Loucy (cell line): ENCODE results near the gene TTC23.

Experiments used
- H2AFZ ChIP-seq: fragments of 200-600 bp; sonication (generic); 2 replicates; pipeline ENCODE4 v1.6.0; 2016; ENCODE audit warnings: antibody characterized with exemption, mild to moderate bottlenecking, low read length, moderate library complexity
- H3F3A ChIP-seq: fragments of 200-600 bp; 2 replicates; pipeline ENCODE4 v1.6.0; 2016; ENCODE audit warnings: antibody characterized with exemption, low read depth, mild to moderate bottlenecking
- H3K27me3 ChIP-seq: fragments of 200-600 bp; sonication (generic); 2 replicates; pipeline ENCODE4 v1.6.1; 2014; ENCODE audit warnings: low read length, mild to moderate bottlenecking; ENCODE audit not compliant: insufficient read depth, poor library complexity, severe bottlenecking
- H3K36me3 ChIP-seq: fragments of 200-600 bp; sonication (generic); 2 replicates; pipeline ENCODE4 v1.6.1; 2016; ENCODE audit warnings: low read length; ENCODE audit not compliant: insufficient read depth
- H3K4me1 ChIP-seq: fragments of 200-600 bp; sonication (generic); 2 replicates; pipeline ENCODE4 v1.5.1; 2014; ENCODE audit warnings: low read length, mild to moderate bottlenecking; ENCODE audit not compliant: insufficient read depth, poor library complexity, severe bottlenecking
- H3K4me2 ChIP-seq: fragments of 200-600 bp; sonication (generic); 2 replicates; pipeline ENCODE4 v1.6.0; 2014; ENCODE audit warnings: antibody characterized with exemption, low read length, low read depth, mild to moderate bottlenecking; ENCODE audit not compliant: poor library complexity, severe bottlenecking
- H3K4me3 ChIP-seq: fragments of 200-600 bp; sonication (generic); 2 replicates; pipeline ENCODE4 v1.5.1; 2014; ENCODE audit warnings: low read length, mild to moderate bottlenecking, mixed read lengths; ENCODE audit not compliant: poor library complexity, severe bottlenecking
- H3K79me2 ChIP-seq: fragments of 200-600 bp; sonication (generic); 2 replicates; pipeline ENCODE4 v1.6.1; 2014; ENCODE audit warnings: low read length; ENCODE audit not compliant: insufficient read depth
- H3K9ac ChIP-seq: fragments of 200-600 bp; sonication (generic); 2 replicates; pipeline ENCODE4 v1.6.0; 2014; ENCODE audit warnings: mild to moderate bottlenecking, low read depth, low read length, moderate library complexity; ENCODE audit not compliant: poor library complexity, severe bottlenecking
- H3K9me2 ChIP-seq: fragments of 200-600 bp; sonication (generic); replicated peaks from 2 replicates; pipeline ENCODE4 v1.6.1; 2016; ENCODE audit warnings: low read depth, low read length, mixed read lengths
- H3K9me3 ChIP-seq: fragments of 200-600 bp; sonication (generic); 2 replicates; pipeline ENCODE4 v1.6.1; 2014; ENCODE audit warnings: mild to moderate bottlenecking, antibody characterized with exemption, low read length, low read depth; ENCODE audit not compliant: insufficient read depth
- H4K20me1 ChIP-seq: fragments of 200-600 bp; sonication (generic); 2 replicates; pipeline ENCODE4 v1.6.0; 2014; ENCODE audit warnings: antibody characterized with exemption, low read length, mild to moderate bottlenecking; ENCODE audit not compliant: insufficient read depth, poor library complexity, severe bottlenecking
- CTCF ChIP-seq: fragments of 200-600 bp; sonication (generic); conservative IDR thresholded peaks from 2 replicates; pipeline ENCODE4 v1.5.1; 2014; ENCODE audit warnings: mild to moderate bottlenecking, antibody characterized with exemption, low read length
- EZH2phosphoT487 ChIP-seq: fragments of 200-600 bp; IDR thresholded peaks from 2 replicates; pipeline ENCODE4 v1.6.1; 2018; ENCODE audit warnings: antibody characterized with exemption, mild to moderate bottlenecking, moderate library complexity, borderline replicate concordance

Gene TTC23

DNA sequence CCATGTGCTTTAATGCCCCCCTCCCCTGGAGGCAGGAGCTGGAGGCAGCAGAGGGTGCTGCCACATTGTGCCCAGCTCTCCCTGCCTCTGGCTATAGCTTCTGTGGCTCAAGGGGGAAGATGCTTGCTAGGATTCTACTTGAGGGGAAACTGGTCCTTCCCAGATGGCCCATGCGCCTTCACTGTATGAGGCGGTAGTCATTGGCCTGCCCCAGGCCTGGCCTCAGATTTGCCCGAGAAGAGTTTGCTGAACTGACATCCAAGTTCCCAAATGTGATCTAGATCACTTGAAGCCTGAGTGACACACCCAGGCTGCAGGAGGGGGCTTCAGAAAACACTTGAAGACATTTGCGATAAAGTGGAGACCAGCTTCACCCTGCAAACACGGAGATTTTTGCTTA is 140.4 kb downstream of the TTC23 start:
- Histone ChIP-seq H3K79me2 (no peaks in the 10 kb centered on the region), H3K4me2 (no peak overlapping the region), H3K4me3 (no peak overlapping the region), H3K9me3 (no peaks in the 10 kb centered on the region), H3K27me3 (no peaks in the 10 kb centered on the region), H3K9me2 (no peaks in the 10 kb centered on the region), H2AFZ (no peak overlapping the region), H3K4me1 (peaks cover 5% of the 10 kb centered on the region), H4K20me1 (no peaks in the 10 kb centered on the region), H3K9ac (no peak overlapping the region), H3F3A (no peaks in the 10 kb centered on the region), H3K36me3 (no peaks in the 10 kb centered on the region)
- TF ChIP-seq CTCF (no peak), EZH2phosphoT487 (no peak)

GRCh38 chr15:99106417-99107220 is 142.8 kb downstream of the TTC23 start:
- Histone ChIP-seq H4K20me1 (no peaks in the 10 kb centered on the region), H2AFZ (no peak overlapping the region), H3K4me3 (no peak overlapping the region), H3K9me2 (no peaks in the 10 kb centered on the region), H3K79me2 (no peaks in the 10 kb centered on the region), H3F3A (no peaks in the 10 kb centered on the region), H3K9me3 (no peaks in the 10 kb centered on the region), H3K9ac (no peak overlapping the region), H3K4me2 (no peak overlapping the region), H3K27me3 (no peaks in the 10 kb centered on the region), H3K36me3 (no peaks in the 10 kb centered on the region), H3K4me1 (peaks cover 5% of the 10 kb centered on the region)
- TF ChIP-seq CTCF, result no peak

DNA sequence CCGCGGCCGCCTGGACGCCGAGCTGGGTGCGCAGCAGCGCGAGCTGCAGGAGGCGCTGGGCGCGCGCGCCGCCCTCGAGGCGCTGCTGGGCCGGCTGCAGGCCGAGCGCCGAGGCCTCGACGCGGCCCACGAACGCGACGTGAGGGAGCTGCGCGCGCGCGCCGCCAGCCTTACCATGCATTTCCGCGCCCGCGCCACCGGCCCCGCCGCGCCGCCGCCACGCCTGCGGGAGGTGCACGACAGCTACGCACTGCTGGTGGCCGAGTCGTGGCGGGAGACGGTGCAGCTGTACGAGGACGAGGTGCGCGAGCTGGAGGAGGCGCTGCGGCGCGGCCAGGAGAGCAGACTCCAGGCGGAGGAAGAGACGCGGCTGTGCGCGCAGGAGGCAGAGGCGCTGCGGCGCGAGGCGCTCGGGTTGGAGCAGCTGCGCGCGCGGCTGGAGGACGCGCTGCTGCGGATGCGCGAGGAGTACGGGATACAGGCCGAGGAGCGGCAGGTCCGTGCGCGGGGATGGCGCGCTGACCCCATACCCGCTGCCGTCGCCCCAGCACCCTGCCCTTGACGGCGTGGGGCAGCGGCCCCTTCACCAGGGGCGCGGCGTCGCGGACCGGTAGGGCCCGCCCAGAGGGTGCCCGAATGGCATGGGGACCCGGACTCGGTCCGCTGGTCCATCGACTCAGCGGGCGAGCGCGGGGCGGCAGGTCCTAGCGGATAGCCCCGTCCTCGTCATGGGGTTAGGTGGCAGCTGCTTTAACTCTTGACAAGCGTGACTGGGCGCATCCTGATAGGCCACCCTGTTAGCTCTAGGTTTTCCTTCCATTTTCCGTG is 143.7 kb downstream of the TTC23 start:
- Histone ChIP-seq H3K4me2 (no peak overlapping the region), H3K9me2 (no peaks in the 10 kb centered on the region), H2AFZ (no peak overlapping the region), H4K20me1 (no peaks in the 10 kb centered on the region), H3K9ac (no peak overlapping the region), H3K36me3 (no peaks in the 10 kb centered on the region), H3K27me3 (no peaks in the 10 kb centered on the region), H3F3A (no peaks in the 10 kb centered on the region), H3K9me3 (no peaks in the 10 kb centered on the region), H3K4me1 (peaks cover 4% of the 10 kb centered on the region), H3K4me3 (no peak overlapping the region), H3K79me2 (no peaks in the 10 kb centered on the region)
- TF ChIP-seq CTCF, result no peak
